CD4-positive, alpha-beta T cell treated with Interleukin-4 for 1 hour (primary cell): ENCODE data around the gene TBC1D24.
A peak's percentile ranks its signal among the peaks of the same experiment; 100 is the strongest.
"Not testable (repeated sequence)": the region's sequence is repeated elsewhere in the genome, so short reads cannot be mapped to it uniquely, and the experiment has no call there.

Source experiments
- DNase-seq, 2 donors: peaks; one replicate each; pipeline ENCODE4 v3.0.0-alpha.2; 2020 to 2022

Gene TBC1D24

GRCh38 chr16:2469399-2470233 lies 5.3 kb upstream of the TBC1D24 start:
- DNase-seq = no peak

DNA sequence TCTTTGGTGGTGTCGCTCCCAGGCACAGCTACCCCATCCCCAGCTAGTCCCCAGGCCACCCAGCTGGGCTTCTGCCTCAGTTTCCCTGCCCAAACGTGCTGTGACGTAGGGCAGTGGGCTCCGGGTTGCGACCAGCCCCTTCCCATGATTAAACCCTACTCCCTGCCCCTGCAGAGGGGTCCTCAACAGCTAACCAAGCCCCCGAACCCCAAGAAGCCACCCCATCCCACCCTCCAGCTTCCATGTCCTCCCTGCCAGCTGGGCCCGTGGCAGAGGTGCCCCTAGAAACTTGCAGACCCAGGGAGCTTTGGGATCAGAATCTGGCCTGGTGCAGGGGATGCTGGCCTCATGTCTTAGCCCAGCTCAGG lies 4.7 kb upstream of the TBC1D24 start:
- DNase-seq = no peak

DNA sequence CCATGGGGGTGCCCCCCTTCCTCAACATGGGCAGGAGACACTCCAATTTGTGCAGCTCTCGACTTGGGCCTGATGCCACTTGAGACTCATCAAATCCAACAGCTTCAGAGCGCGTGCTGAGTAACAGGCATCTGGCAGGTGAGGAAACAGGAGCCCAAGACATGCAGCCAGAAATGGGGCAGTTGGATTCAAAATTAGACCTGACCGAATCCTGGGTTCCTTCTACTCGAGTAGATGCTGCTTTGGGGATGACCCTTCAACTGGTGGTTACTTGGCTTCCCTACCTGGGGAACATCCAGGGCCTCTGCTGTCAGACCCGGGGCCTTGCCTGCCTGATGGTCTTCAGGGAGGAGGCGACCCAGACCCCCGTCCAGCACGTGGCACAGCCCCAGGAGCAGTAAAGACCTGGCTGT lies 4.3 kb upstream of the TBC1D24 start:
- DNase-seq = no peak

DNA sequence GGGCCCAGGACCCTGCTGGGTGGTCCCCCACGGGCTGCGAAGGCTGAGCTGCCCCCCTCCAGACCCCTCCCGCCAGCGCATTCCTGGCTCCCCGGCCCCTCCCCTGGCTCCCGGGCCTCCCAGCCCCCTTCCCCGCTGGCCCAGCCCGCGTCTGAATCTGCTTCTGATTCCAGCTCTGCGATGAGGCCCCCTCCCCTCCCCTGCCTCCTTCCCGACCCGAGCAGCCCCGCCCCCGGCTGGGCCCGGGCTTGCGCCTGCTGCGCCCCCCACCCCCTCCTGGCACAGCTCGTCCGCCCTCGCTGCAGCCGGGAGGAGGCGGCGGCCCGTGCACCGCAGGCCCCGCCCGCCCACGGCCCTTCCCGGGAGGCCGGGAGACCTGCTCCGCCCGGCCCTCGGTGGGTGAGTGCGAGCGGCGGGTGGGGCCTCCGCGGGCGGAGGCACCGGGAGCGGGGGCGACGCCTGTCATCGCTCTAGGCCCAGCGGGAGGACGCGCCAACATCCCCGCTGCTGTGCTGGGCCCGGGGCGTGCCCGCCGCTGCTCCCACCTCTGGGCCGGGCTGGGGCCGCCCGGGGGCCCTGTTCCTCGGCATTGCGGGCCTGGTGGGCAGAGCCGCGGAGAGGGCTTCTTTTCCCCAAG lies 3.8 kb upstream of the TBC1D24 start, which contains the start of gene NTN3:
Gene NTN3, plus strand, starts transcription at position 282 of the 637 bp plus-strand sequence. CDS start 405 bp downstream, outside the sequence.
- no peak for DNase-seq

GRCh38 chr16:2471653-2472487 lies 3.1 kb upstream of the TBC1D24 start:
- DNase-seq = no peak

GRCh38 chr16:2472488-2472864 lies 2.5 kb upstream of the TBC1D24 start:
- DNase-seq = no peak

GRCh38 chr16:2472885-2473445 lies 2.0 kb upstream of the TBC1D24 start:
- DNase-seq = no peak

DNA sequence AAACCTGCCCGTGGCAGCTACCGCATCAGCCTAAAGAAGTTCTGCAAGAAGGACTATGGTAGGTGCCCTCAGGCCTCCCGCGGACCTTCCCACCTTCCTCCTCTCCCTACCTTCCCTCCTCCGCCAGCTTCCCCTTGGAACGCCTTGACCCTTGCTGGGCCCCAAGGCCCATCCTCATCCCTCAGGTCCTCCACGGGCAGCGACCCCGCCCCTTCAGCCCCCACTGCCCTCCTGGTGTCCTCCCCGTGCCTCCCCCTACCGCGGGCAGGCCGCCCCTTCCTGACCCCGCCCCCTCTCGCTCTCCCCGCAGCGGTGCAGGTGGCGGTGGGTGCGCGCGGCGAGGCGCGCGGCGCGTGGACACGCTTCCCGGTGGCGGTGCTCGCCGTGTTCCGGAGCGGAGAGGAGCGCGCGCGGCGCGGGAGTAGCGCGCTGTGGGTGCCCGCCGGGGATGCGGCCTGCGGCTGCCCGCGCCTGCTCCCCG lies 1.4 kb upstream of the TBC1D24 start:
- DNase-seq = peak in 1 of 2 donors; percentile 33

- DNase-seq = peak; percentile 61 to 64
Observed at GRCh38 chr16:2473999-2474876, 689 bp upstream of the TBC1D24 start.

- DNase-seq = peak; percentile 27 to 36
Observed at GRCh38 chr16:2475413-2476344, 752 bp downstream of the TBC1D24 start.

DNA sequence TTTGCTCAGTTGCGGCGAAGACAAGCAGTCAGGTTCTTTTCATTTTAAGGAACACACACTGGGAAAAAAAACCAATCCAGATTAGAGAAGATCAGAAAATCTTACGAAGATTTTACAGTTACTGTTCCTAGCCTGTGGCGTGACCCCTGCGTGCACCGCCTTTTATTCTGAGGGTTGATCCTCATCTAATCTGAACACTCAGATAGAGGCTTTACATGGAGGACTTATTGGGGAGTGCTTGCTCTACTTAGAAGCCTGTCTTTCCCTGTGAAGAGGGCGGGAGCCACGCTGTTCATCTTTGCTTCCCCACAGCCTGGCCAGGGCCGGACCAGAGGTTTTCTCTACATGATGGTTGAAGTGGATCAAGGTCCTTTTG lies 1.4 kb downstream of the TBC1D24 start:
- DNase-seq = no peak

DNA sequence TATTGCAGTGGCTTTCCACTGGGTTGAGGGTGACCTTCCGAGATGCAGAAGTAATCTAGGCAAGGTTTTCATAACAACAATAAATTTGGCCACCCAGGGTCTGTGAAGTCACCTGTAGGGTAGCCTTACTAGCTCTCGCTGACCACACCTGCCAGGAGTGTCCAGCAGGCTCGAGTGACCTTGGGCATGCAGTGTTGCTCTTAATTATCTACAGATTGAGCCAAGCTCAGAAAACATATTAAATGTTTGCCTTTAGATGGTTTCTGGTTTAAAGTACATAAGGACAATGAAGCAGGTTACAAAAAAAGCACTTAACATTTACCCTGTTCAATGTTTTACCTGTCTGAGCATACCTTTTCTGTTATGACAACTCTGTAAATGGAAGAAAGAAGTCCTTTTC lies 1.8 kb downstream of the TBC1D24 start:
- DNase-seq = no peak

GRCh38 chr16:2477327-2477726 lies 2.4 kb downstream of the TBC1D24 start:
- DNase-seq = no peak

- no peak for DNase-seq
Observed at GRCh38 chr16:2478279-2478678, 3.4 kb downstream of the TBC1D24 start.

- DNase-seq = not testable (repeated sequence)
Observed at GRCh38 chr16:2479996-2480395, 5.1 kb downstream of the TBC1D24 start.

DNA sequence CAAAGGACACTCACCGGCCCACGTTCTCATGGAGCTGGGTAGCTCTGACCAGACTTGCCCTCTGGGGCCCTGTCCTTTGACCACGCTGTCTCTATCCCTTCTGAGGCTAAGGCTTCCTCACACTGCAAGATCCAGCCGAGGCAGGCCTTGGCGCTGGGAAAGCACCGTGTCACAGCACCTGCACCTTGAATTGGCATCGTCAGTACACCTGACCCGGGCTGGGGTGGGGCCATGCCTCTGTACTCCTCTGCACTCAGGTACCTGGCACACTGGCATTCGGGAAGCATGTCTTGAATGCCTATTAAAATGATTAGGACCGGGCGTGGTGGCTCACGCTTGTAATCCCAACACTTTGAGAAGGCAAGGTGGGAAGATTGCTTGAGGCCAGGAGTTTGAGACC lies 6.0 kb downstream of the TBC1D24 start:
- no peak for DNase-seq

- DNase-seq = no peak
Observed at GRCh38 chr16:2481676-2482075, 6.7 kb downstream of the TBC1D24 start.

DNA sequence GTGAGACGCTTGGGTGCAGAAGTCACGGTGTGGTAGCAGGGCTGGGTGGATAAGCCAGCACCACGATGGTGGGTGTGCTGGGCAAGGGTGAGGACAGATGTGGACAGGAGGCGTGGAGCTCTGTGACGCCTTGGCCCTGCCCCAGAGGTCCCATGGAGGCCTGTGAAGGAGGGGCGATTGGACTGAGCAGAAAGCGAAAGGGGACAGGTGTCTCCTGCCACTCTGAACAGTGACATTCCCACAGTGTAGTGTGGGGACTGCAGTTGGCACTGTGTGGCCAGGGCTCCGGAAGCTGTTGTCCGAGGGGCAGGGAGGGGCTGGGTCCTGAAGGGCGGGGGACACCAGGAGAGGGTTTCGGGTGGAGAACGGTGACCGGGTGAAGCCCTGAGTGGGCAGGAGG lies 7.3 kb downstream of the TBC1D24 start:
- DNase-seq = no peak

GRCh38 chr16:2482708-2483534 lies 8.0 kb downstream of the TBC1D24 start:
- DNase-seq = no peak
